ENCODE measurements around the gene DNAL1.

DNA sequence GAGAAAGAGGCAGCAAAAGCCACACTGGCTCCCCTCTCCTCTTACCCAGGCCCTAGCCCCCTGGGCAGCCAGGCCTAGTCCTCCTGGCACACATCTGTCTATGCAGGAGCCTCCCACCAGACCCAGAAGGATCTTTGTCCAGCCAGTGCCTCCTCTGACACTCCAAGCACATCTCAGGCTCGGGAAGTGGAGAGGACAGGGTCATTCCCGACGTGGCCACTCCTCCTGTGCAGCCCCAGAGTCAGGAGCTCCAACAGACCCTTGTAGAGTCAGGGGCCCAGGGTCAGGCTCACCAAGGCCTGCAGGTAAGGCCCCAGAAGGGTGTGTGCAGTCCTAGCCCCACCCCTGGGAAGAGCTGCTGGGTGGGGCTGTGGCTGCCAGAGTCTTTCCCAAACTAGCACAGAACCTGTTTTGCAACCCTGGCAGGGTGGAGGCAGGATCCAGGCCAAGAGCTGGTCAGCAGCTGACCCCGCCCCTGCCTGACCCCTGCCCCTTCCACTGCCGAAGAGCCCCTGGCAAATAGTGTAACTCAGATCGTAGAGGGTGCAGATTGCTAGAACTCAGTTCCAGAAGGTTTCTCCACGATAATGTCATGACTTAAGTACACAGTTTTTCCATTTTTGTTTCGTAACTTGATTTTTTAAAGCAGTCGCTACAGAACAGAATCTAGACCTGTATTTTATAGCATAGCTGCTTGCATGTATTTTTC lies 96.0 kb downstream of the DNAL1 start:
- TF ChIP-seq, protein P1, sequence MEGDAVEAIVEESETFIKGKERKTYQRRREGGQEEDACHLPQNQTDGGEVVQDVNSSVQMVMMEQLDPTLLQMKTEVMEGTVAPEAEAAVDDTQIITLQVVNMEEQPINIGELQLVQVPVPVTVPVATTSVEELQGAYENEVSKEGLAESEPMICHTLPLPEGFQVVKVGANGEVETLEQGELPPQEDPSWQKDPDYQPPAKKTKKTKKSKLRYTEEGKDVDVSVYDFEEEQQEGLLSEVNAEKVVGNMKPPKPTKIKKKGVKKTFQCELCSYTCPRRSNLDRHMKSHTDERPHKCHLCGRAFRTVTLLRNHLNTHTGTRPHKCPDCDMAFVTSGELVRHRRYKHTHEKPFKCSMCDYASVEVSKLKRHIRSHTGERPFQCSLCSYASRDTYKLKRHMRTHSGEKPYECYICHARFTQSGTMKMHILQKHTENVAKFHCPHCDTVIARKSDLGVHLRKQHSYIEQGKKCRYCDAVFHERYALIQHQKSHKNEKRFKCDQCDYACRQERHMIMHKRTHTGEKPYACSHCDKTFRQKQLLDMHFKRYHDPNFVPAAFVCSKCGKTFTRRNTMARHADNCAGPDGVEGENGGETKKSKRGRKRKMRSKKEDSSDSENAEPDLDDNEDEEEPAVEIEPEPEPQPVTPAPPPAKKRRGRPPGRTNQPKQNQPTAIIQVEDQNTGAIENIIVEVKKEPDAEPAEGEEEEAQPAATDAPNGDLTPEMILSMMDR (conservative IDR thresholded peaks at IDR 0.05; ENCODE audit: low read depth, low read length), result no peak
- no peak for TF ChIP-seq POLR2A (IDR thresholded peaks at IDR 0.05; ENCODE audit: low read depth, low read length)
- TF ChIP-seq, protein P2, sequence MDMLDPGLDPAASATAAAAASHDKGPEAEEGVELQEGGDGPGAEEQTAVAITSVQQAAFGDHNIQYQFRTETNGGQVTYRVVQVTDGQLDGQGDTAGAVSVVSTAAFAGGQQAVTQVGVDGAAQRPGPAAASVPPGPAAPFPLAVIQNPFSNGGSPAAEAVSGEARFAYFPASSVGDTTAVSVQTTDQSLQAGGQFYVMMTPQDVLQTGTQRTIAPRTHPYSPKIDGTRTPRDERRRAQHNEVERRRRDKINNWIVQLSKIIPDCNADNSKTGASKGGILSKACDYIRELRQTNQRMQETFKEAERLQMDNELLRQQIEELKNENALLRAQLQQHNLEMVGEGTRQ (IDR thresholded peaks at IDR 0.05; ENCODE audit: low read depth, low read length), result no peak
- 0 out of 2 replicates have a peak, but pooled peaks have one; percentile 33 for TF ChIP-seq CEBPB (IDR thresholded peaks at IDR 0.05; ENCODE audit: low read depth, low read length)
- no peak for TF ChIP-seq FOS (IDR thresholded peaks at IDR 0.05; ENCODE audit: low read depth, low read length)
- TF ChIP-seq MXI1 (IDR thresholded peaks at IDR 0.05; ENCODE audit: borderline replicate concordance, low read depth, low read length), result no peak
- no peak for TF ChIP-seq RAD21 (IDR thresholded peaks at IDR 0.05; ENCODE audit: low read length)
- TF ChIP-seq MAZ (IDR thresholded peaks at IDR 0.05; ENCODE audit: borderline replicate concordance, low read depth, low read length), result no peak
- no peak for TF ChIP-seq BHLHE40 (IDR thresholded peaks at IDR 0.05; ENCODE audit: low read depth, low read length)
- TF ChIP-seq SMC3 (IDR thresholded peaks at IDR 0.05; ENCODE audit: low read depth, low read length), result no peak
- TF ChIP-seq RCOR1 (IDR thresholded peaks at IDR 0.05; ENCODE audit: insufficient replicate concordance, low read length), result no peak
- TF ChIP-seq RFX5 (IDR thresholded peaks at IDR 0.05; ENCODE audit: low read depth, low read length), result no peak
- no peak for TF ChIP-seq MAFK (IDR thresholded peaks at IDR 0.05; ENCODE audit: low read depth, low read length)
- TF ChIP-seq, protein P3, sequence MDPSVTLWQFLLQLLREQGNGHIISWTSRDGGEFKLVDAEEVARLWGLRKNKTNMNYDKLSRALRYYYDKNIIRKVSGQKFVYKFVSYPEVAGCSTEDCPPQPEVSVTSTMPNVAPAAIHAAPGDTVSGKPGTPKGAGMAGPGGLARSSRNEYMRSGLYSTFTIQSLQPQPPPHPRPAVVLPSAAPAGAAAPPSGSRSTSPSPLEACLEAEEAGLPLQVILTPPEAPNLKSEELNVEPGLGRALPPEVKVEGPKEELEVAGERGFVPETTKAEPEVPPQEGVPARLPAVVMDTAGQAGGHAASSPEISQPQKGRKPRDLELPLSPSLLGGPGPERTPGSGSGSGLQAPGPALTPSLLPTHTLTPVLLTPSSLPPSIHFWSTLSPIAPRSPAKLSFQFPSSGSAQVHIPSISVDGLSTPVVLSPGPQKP (IDR thresholded peaks at IDR 0.05; ENCODE audit: borderline replicate concordance, low read depth, low read length), result no peak

Measured in IMR-90 (cell line).